Measurements from ENCODE around the gene HMCN1. TPM values are rescaled to one million over a fixed set of nuclear protein-coding genes. Genes with fewer than 3 reads are reported as not detected.

HMCN1 gene
- total and polyA plus RNA-seq, 4 donors = 1.5 to 6.8 (median 3.5) TPM

- H3K4me3 ChIP-seq (ENCODE audit: low read depth in 1 of 3, low read length in 3 of 3) = no peak overlapping the region
- no peaks in the 10 kb centered on the region for H3K4me1 ChIP-seq (ENCODE audit: control insufficient read depth in 4 of 4, insufficient read depth in 4 of 4, low read length in 3 of 4)
- no peak overlapping the region for H3K9ac ChIP-seq (ENCODE audit: low read depth in 1 of 2, low read length in 2 of 2)
- H3K9me3 ChIP-seq (ENCODE audit: control insufficient read depth in 4 of 4, low read length in 3 of 4) = no peaks in the 10 kb centered on the region
- no peak for DNase-seq (ENCODE audit: low spot score)
- H3K27me3 ChIP-seq (ENCODE audit: control insufficient read depth in 4 of 4, insufficient read depth in 4 of 4, low read length in 3 of 4) = no peaks in the 10 kb centered on the region
- TF ChIP-seq HNF4A (conservative IDR thresholded peaks at IDR 0.05) (no peak), CTCF (IDR thresholded peaks at IDR 0.05; ENCODE audit: low read depth, low read length, missing input control) (no peak), SP1 (IDR thresholded peaks at IDR 0.05) (no peak), GABPA (IDR thresholded peaks at IDR 0.05 in 1 of 2, conservative IDR thresholded peaks at IDR 0.05 in 1 of 2) (no peak), REST (IDR thresholded peaks at IDR 0.05) (no peak), RAD21 (IDR thresholded peaks at IDR 0.05) (no peak), YY1 (IDR thresholded peaks at IDR 0.05) (no peak), JUND (IDR thresholded peaks at IDR 0.05) (no peak), TAF1 (conservative IDR thresholded peaks at IDR 0.05) (no peak), EGR1 (IDR thresholded peaks at IDR 0.05; ENCODE audit: low read depth in 2 of 2) (no peak), FOXA1 (IDR thresholded peaks at IDR 0.05) (no peak), FOXA2 (IDR thresholded peaks at IDR 0.05) (no peak), ATF3 (IDR thresholded peaks at IDR 0.05) (no peak), HNF4G (IDR thresholded peaks at IDR 0.05) (no peak), MAX (IDR thresholded peaks at IDR 0.05) (no peak), NR2F2 (IDR thresholded peaks at IDR 0.05) (no peak), ZBTB33 (IDR thresholded peaks at IDR 0.05) (no peak), RXRA (IDR thresholded peaks at IDR 0.05) (no peak)
- no peaks in the 10 kb centered on the region for H3K36me3 ChIP-seq (ENCODE audit: control insufficient read depth in 4 of 4, insufficient read depth in 3 of 4, low read depth in 1 of 4, low read length in 3 of 4)
- H3K27ac ChIP-seq (ENCODE audit: low read depth in 1 of 2, low read length in 2 of 2) = no peak overlapping the region
- WGBS = 66% methylated on average over 2 of the region's 2 CpGs
Observed at GRCh38 chr1:186078245-186078644, 344.1 kb downstream of the HMCN1 start.

All from liver (tissue), 9 donors.